ENCODE measurements around the gene ZBTB47.

ZBTB47 gene

GRCh38 chr3:42654331-42655201, 1.1 kb downstream of the ZBTB47 start:
- TF ChIP-seq, protein P1, sequence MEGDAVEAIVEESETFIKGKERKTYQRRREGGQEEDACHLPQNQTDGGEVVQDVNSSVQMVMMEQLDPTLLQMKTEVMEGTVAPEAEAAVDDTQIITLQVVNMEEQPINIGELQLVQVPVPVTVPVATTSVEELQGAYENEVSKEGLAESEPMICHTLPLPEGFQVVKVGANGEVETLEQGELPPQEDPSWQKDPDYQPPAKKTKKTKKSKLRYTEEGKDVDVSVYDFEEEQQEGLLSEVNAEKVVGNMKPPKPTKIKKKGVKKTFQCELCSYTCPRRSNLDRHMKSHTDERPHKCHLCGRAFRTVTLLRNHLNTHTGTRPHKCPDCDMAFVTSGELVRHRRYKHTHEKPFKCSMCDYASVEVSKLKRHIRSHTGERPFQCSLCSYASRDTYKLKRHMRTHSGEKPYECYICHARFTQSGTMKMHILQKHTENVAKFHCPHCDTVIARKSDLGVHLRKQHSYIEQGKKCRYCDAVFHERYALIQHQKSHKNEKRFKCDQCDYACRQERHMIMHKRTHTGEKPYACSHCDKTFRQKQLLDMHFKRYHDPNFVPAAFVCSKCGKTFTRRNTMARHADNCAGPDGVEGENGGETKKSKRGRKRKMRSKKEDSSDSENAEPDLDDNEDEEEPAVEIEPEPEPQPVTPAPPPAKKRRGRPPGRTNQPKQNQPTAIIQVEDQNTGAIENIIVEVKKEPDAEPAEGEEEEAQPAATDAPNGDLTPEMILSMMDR (IDR thresholded peaks at IDR 0.05; ENCODE audit: low read depth, low read length) = no peak
- TF ChIP-seq MYC (IDR thresholded peaks at IDR 0.05; ENCODE audit: low read depth, low read length) (no peak), MAX (IDR thresholded peaks at IDR 0.05; ENCODE audit: low read depth, low read length) (no peak), POLR2A (IDR thresholded peaks at IDR 0.05; ENCODE audit: extremely low read depth, insufficient read length) (no peak)
- peak; percentile 43 for DNase-seq (ENCODE audit: low read depth)
- no peak overlapping the region for H3K4me3 ChIP-seq (ENCODE audit: low read depth, low read length)

DNA sequence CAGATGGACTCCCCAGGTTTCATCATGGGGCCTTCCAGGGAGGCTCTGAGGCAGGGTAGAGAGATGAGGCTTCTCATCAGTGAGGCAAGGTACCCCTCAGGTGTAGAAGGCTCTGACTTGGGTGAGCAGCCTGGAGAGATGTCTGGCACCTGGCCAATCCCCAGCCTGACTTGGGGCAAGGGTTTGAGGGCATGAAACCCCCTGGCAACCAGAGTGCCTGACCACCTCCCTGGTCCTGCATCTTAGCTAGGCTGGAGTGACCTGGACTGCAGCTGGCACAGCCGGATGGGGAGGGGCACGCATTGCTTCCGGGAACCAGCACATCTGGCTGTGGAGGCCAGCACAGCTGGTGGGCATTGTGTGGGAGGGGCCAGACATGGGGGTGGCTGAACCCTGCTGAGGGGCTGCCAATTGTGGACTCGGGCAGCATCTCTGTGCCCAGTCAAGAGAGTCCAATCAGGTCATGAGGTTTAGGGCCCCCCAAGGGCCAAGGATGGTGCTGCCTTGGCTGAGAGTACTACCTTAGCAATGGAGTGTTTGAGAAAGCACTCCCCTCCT, 1.9 kb downstream of the ZBTB47 start:
- no peak for TF ChIP-seq MAX (IDR thresholded peaks at IDR 0.05; ENCODE audit: low read depth, low read length)
- no peak for TF ChIP-seq POLR2A (IDR thresholded peaks at IDR 0.05; ENCODE audit: extremely low read depth, insufficient read length)
- no peak for TF ChIP-seq MYC (IDR thresholded peaks at IDR 0.05; ENCODE audit: low read depth, low read length)
- TF ChIP-seq, protein P1 (IDR thresholded peaks at IDR 0.05; ENCODE audit: low read depth, low read length) = no peak
- H3K4me3 ChIP-seq (ENCODE audit: low read depth, low read length) = no peak overlapping the region
- DNase-seq (ENCODE audit: low read depth) = no peak

- no peak for DNase-seq (ENCODE audit: low read depth)
- TF ChIP-seq, protein P1 (IDR thresholded peaks at IDR 0.05; ENCODE audit: low read depth, low read length) = no peak
- TF ChIP-seq POLR2A (IDR thresholded peaks at IDR 0.05; ENCODE audit: extremely low read depth, insufficient read length) = no peak
- no peak overlapping the region for H3K4me3 ChIP-seq (ENCODE audit: low read depth, low read length)
Observed at GRCh38 chr3:42655980-42656679, 2.6 kb downstream of the ZBTB47 start.

GRCh38 chr3:42656680-42657610, 3.4 kb downstream of the ZBTB47 start:
- H3K4me3 ChIP-seq (ENCODE audit: low read depth, low read length) = no peak overlapping the region
- TF ChIP-seq MAX (IDR thresholded peaks at IDR 0.05; ENCODE audit: low read depth, low read length) (no peak), MYC (IDR thresholded peaks at IDR 0.05; ENCODE audit: low read depth, low read length) (no peak), POLR2A (IDR thresholded peaks at IDR 0.05; ENCODE audit: extremely low read depth, insufficient read length) (no peak)
- TF ChIP-seq, protein P1 (IDR thresholded peaks at IDR 0.05; ENCODE audit: low read depth, low read length) = no peak
- DNase-seq (ENCODE audit: low read depth) = no peak

DNA sequence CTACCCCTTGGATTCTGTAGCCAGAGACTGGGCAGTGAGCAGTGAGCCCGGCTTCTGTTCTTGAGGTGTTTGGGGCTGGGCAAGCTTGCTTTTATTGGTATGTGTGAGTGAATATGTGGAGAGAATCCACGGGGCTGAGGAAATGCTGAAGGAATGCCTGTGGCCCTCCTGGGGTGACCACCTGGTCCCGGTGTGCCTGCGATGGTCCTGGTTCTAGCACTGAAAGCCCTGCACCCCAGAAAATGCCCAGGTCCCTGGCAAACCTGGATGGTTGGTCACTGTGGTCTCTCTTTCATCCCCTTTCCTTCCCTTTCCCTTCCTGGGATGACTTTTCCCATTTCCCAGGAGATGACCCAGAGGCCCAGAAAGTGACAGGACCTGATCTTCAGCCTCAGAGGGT, 4.2 kb downstream of the ZBTB47 start:
- DNase-seq (ENCODE audit: low read depth) = no peak
- TF ChIP-seq POLR2A (IDR thresholded peaks at IDR 0.05; ENCODE audit: extremely low read depth, insufficient read length) (no peak), MAX (IDR thresholded peaks at IDR 0.05; ENCODE audit: low read depth, low read length) (no peak), MYC (IDR thresholded peaks at IDR 0.05; ENCODE audit: low read depth, low read length) (no peak)
- TF ChIP-seq, protein P1 (IDR thresholded peaks at IDR 0.05; ENCODE audit: low read depth, low read length) = no peak
- no peak overlapping the region for H3K4me3 ChIP-seq (ENCODE audit: low read depth, low read length)

All from NB4 (cell line).